Measurements from ENCODE around the gene ADAM29.
A peak's percentile ranks its signal among the peaks of the same experiment; 100 is the strongest.
"Not testable (repeated sequence)": the region's sequence is repeated elsewhere in the genome, so short reads cannot be mapped to it uniquely, and the experiment has no call there.

ADAM29 gene

GRCh38 chr4:174870311-174870710, 47.8 kb upstream of the ADAM29 start (continued):
- no peak for TF ChIP-seq TSHZ2 (CRISPR knock-in tag; IDR thresholded peaks at IDR 0.05)

GRCh38 chr4:174871407-174871806, 46.8 kb upstream of the ADAM29 start:
- TF ChIP-seq OSR1 (CRISPR knock-in tag; IDR thresholded peaks at IDR 0.05), result no peak
- no peak for TF ChIP-seq ISL1 (CRISPR knock-in tag; IDR thresholded peaks at IDR 0.05)
- TF ChIP-seq CREB5 (CRISPR knock-in tag; IDR thresholded peaks at IDR 0.05; ENCODE audit: low read depth), result no peak
- no peak for TF ChIP-seq ARNTL (CRISPR knock-in tag; IDR thresholded peaks at IDR 0.05; ENCODE audit: borderline replicate concordance, low read depth)
- TF ChIP-seq GLIS3 (CRISPR knock-in tag; IDR thresholded peaks at IDR 0.05), result no peak
- TF ChIP-seq TSHZ2 (CRISPR knock-in tag; IDR thresholded peaks at IDR 0.05), result no peak
- TF ChIP-seq ZFP3 (CRISPR knock-in tag; IDR thresholded peaks at IDR 0.05), result no peak
- TF ChIP-seq POU6F1 (CRISPR knock-in tag; IDR thresholded peaks at IDR 0.05; ENCODE audit: borderline replicate concordance, low read depth), result no peak
- TF ChIP-seq CSDC2 (CRISPR knock-in tag; IDR thresholded peaks at IDR 0.05), result no peak
- TF ChIP-seq CSRNP3 (CRISPR knock-in tag; IDR thresholded peaks at IDR 0.05), result no peak
- no peak for TF ChIP-seq ZNF565 (CRISPR knock-in tag; conservative IDR thresholded peaks at IDR 0.05; ENCODE audit: low read depth)
- TF ChIP-seq ESRRG (CRISPR knock-in tag; IDR thresholded peaks at IDR 0.05), result no peak
- TF ChIP-seq TCF4 (CRISPR knock-in tag; IDR thresholded peaks at IDR 0.05; ENCODE audit: borderline replicate concordance), result no peak
- no peak for TF ChIP-seq ZC3H10 (CRISPR knock-in tag; IDR thresholded peaks at IDR 0.05)
- TF ChIP-seq TOX (CRISPR knock-in tag; IDR thresholded peaks at IDR 0.05; ENCODE audit: borderline replicate concordance), result no peak
- TF ChIP-seq SNAI2 (CRISPR knock-in tag; IDR thresholded peaks at IDR 0.05), result no peak
- ATAC-seq, result no peak

- not testable (repeated sequence) for ATAC-seq
Observed at GRCh38 chr4:174873146-174873545, 45.0 kb upstream of the ADAM29 start.

- peak; percentile 55; the same call in 1 of the 3 replicates for ATAC-seq
- no peak for TF ChIP-seq BACH2 (CRISPR knock-in tag; IDR thresholded peaks at IDR 0.05; ENCODE audit: borderline replicate concordance)
- no peak for TF ChIP-seq ZFP3 (CRISPR knock-in tag; IDR thresholded peaks at IDR 0.05)
- TF ChIP-seq TOX (CRISPR knock-in tag; IDR thresholded peaks at IDR 0.05; ENCODE audit: borderline replicate concordance), result no peak
- TF ChIP-seq RARB (CRISPR knock-in tag; IDR thresholded peaks at IDR 0.05), result no peak
- no peak for TF ChIP-seq ZNF8 (CRISPR knock-in tag; IDR thresholded peaks at IDR 0.05)
- no peak for TF ChIP-seq ISL1 (CRISPR knock-in tag; IDR thresholded peaks at IDR 0.05)
- no peak for TF ChIP-seq ZFP30 (CRISPR knock-in tag; IDR thresholded peaks at IDR 0.05)
- TF ChIP-seq ESRRG (CRISPR knock-in tag; IDR thresholded peaks at IDR 0.05), result no peak
- no peak for TF ChIP-seq CSDC2 (CRISPR knock-in tag; IDR thresholded peaks at IDR 0.05)
- TF ChIP-seq PATZ1 (CRISPR knock-in tag; IDR thresholded peaks at IDR 0.05; ENCODE audit: borderline replicate concordance), result no peak
- TF ChIP-seq ARNTL (CRISPR knock-in tag; IDR thresholded peaks at IDR 0.05; ENCODE audit: borderline replicate concordance, low read depth), result no peak
- TF ChIP-seq POU6F1 (CRISPR knock-in tag; IDR thresholded peaks at IDR 0.05; ENCODE audit: borderline replicate concordance, low read depth), result no peak
- TF ChIP-seq GLIS3 (CRISPR knock-in tag; IDR thresholded peaks at IDR 0.05), result no peak
Observed at GRCh38 chr4:174873931-174874330, 44.2 kb upstream of the ADAM29 start.

Data from SK-N-SH treated with all-trans-retinoic acid at 6 μM for 48 hours (cell line).